ENCODE measurements around the gene EPHB2.

Gene EPHB2

GRCh38 chr1:22782406-22782805, 71.8 kb downstream of the EPHB2 start:
- DNase-seq = peak; percentile 86

GRCh38 chr1:22784317-22784716, 73.7 kb downstream of the EPHB2 start:
- no peak for DNase-seq

- DNase-seq = no peak
Observed at GRCh38 chr1:22784737-22785136, 74.1 kb downstream of the EPHB2 start.

- no peak for DNase-seq
Observed at GRCh38 chr1:22786101-22786500, 75.5 kb downstream of the EPHB2 start.

GRCh38 chr1:22786719-22787489, 76.3 kb downstream of the EPHB2 start:
- no peak for DNase-seq

GRCh38 chr1:22787636-22788035, 77.0 kb downstream of the EPHB2 start:
- no peak for DNase-seq

- DNase-seq = no peak
Observed at GRCh38 chr1:22788254-22788661, 77.6 kb downstream of the EPHB2 start.

GRCh38 chr1:22789356-22789994, 78.8 kb downstream of the EPHB2 start:
- DNase-seq = no peak

- DNase-seq = no peak
Observed at GRCh38 chr1:22790232-22791008, 79.8 kb downstream of the EPHB2 start.

- DNase-seq = no peak
Observed at GRCh38 chr1:22791831-22792347, 81.2 kb downstream of the EPHB2 start.

GRCh38 chr1:22792396-22793160, 81.9 kb downstream of the EPHB2 start:
- DNase-seq = no peak

GRCh38 chr1:22793647-22794046, 83.0 kb downstream of the EPHB2 start:
- DNase-seq = no peak

- no peak for DNase-seq
Observed at GRCh38 chr1:22794647-22795365, 84.2 kb downstream of the EPHB2 start.

GRCh38 chr1:22795366-22795714, 84.7 kb downstream of the EPHB2 start:
- no peak for DNase-seq

- DNase-seq = no peak
Observed at GRCh38 chr1:22796642-22797041, 86.0 kb downstream of the EPHB2 start.

GRCh38 chr1:22798083-22798482, 87.4 kb downstream of the EPHB2 start:
- DNase-seq = no peak

GRCh38 chr1:22799971-22800370, 89.3 kb downstream of the EPHB2 start:
- peak; percentile 80 for DNase-seq

GRCh38 chr1:22800629-22801028, 90.0 kb downstream of the EPHB2 start:
- peak; percentile 63 for DNase-seq

GRCh38 chr1:22801347-22801746, 90.7 kb downstream of the EPHB2 start:
- peak; percentile 46 for DNase-seq

GRCh38 chr1:22801761-22802160, 91.1 kb downstream of the EPHB2 start:
- peak; percentile 89 for DNase-seq

- DNase-seq = no peak
Observed at GRCh38 chr1:22803833-22804232, 93.2 kb downstream of the EPHB2 start.

- DNase-seq = no peak
Observed at GRCh38 chr1:22804406-22804805, 93.8 kb downstream of the EPHB2 start.
